ENCODE measurements around the gene CNPY4. TPM values are rescaled to one million over a fixed set of nuclear protein-coding genes. Genes with fewer than 3 reads are reported as not detected.

CNPY4 gene
- total RNA-seq, 6 experiments from 2014 or later, result 24.4 to 32.4 (median 26.3) TPM

- no peaks in the 10 kb centered on the region for H3K27me3 Mint-ChIP-seq (ENCODE audit: insufficient read depth)
- H3K36me3 Mint-ChIP-seq (ENCODE audit: low read depth), result peaks cover 33% of the 10 kb centered on the region
- peaks cover 20% of the 10 kb centered on the region for H3K4me1 Mint-ChIP-seq (ENCODE audit: low read depth)
- H3K9me3 Mint-ChIP-seq, result no peaks in the 10 kb centered on the region
- no peak for TF ChIP-seq CTCF (IDR thresholded peaks at IDR 0.05)
- H3K4me3 Mint-ChIP-seq, result no peak overlapping the region
- no peak for DNase-seq
- H3K27ac Mint-ChIP-seq, result no peak overlapping the region
Measured at GRCh38 chr7:100107125-100107737, 12.2 kb upstream of the CNPY4 start.

DNA sequence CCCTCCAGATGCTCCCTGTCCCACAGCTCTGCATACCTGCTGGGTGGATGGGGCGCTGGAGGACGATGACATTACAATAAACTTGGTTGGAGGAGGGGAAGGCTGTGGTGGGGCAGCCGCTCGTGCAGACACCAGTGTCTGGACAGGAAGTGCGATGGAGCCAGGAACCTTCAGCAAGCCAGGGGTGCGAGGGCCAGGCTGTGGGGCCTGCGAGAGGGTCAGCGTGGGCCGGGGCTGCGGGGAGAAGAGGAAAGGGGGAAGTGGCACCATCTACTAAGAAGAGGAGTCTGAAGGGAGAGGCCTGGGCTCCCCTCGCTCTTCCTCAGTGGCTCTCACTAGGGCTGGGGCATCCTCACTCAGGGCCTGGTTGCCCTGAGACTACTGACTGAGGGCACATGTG is 11.5 kb upstream of the CNPY4 start:
- Mint-ChIP-seq H3K4me1 (ENCODE audit: low read depth) (peaks cover 13% of the 10 kb centered on the region), H3K27me3 (ENCODE audit: insufficient read depth) (no peaks in the 10 kb centered on the region), H3K27ac (no peak overlapping the region), H3K4me3 (no peak overlapping the region), H3K36me3 (ENCODE audit: low read depth) (peaks cover 32% of the 10 kb centered on the region), H3K9me3 (no peaks in the 10 kb centered on the region)
- TF ChIP-seq CTCF (IDR thresholded peaks at IDR 0.05), result no peak
- DNase-seq, result no peak

DNA sequence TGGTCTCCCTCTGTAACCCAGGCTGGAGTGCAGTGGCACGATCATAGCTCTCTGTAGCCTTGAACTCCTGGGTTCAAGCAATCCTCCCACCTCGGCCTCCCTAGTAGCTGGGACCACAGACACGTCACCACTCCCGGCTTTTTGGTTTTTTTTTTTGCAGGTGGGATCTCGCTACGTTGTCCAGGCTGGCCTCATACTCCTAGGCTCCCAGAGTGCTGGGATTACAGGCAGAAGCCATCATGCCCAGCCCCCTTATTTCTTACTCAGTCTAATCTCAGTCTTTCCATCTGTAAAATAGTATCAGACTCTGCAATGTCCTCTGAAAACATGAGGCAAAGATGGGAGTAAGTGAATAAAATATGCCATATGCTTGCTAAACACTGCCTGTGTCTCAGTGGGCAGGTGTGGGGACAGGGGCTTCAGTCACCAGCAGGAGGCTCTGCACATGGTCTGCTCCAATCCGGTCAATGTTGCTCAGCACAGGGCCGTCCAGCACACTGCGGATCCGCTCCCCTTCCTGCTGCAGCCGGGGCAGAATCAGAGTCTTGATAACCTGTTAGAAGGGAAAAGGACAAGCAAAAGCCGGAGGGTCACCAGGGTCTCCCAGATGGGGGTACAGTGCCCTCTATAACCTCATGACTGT is 9.8 kb upstream of the CNPY4 start:
- Mint-ChIP-seq H3K4me3 (no peak overlapping the region), H3K27ac (no peak overlapping the region), H3K9me3 (no peaks in the 10 kb centered on the region), H3K4me1 (ENCODE audit: low read depth) (no peaks in the 10 kb centered on the region), H3K27me3 (ENCODE audit: insufficient read depth) (no peaks in the 10 kb centered on the region), H3K36me3 (ENCODE audit: low read depth) (peaks cover 27% of the 10 kb centered on the region)
- DNase-seq, result no peak
- TF ChIP-seq CTCF (IDR thresholded peaks at IDR 0.05), result peak; percentile 27; the same call in 1 of the 2 replicates

DNA sequence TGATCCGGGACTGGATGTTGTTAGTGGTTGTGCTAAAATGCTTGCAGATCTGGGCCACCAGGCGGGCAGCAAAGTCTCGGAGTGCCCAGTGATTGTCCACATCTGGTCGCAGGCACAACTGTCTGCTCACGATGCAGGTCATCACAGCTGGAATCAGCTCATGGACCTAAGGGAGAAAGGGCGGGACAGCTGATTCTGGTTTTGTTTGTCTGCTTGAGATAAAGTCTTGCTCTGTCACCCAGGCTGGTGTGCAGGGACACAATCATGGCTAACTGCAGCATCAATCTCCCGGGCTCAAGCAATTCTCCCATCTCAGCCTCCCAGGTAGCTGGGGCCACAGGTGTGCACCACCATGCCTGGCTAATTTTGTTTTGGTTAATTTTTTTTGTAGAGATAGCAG is 8.3 kb upstream of the CNPY4 start:
- no peak for TF ChIP-seq CTCF (IDR thresholded peaks at IDR 0.05)
- no peaks in the 10 kb centered on the region for H3K9me3 Mint-ChIP-seq
- no peak overlapping the region for H3K27ac Mint-ChIP-seq
- DNase-seq, result no peak
- peaks cover 32% of the 10 kb centered on the region for H3K36me3 Mint-ChIP-seq (ENCODE audit: low read depth)
- H3K4me3 Mint-ChIP-seq, result no peak overlapping the region
- no peaks in the 10 kb centered on the region for H3K27me3 Mint-ChIP-seq (ENCODE audit: insufficient read depth)
- H3K4me1 Mint-ChIP-seq (ENCODE audit: low read depth), result no peaks in the 10 kb centered on the region

GRCh38 chr7:100111914-100112313 is 7.5 kb upstream of the CNPY4 start:
- TF ChIP-seq CTCF (IDR thresholded peaks at IDR 0.05), result peak; percentile 20; the same call in 1 of the 2 replicates

More at GRCh38 chr7:100111914-100112313, 7.5 kb upstream of the CNPY4 start:
- Mint-ChIP-seq H3K27ac (no peak overlapping the region), H3K4me1 (ENCODE audit: low read depth) (no peaks in the 10 kb centered on the region), H3K27me3 (ENCODE audit: insufficient read depth) (no peaks in the 10 kb centered on the region), H3K36me3 (ENCODE audit: low read depth) (peaks cover 28% of the 10 kb centered on the region), H3K4me3 (no peak overlapping the region), H3K9me3 (no peaks in the 10 kb centered on the region)
- DNase-seq, result no peak

All from HFFc6 (cell line).